Osteocyte (in vitro differentiated cells): ENCODE data around the gene SHROOM3. TPM values are rescaled to one million over a fixed set of nuclear protein-coding genes. Genes with fewer than 3 reads are reported as not detected.

ENCODE experiments used
- DNase-seq: peaks from one replicate; pipeline ENCODE4 v3.0.0; 2021; ENCODE audit warnings: mixed read lengths; ENCODE audit not compliant: unreplicated experiment; ENCODE audit errors: extremely low spot score
- H3K27ac Mint-ChIP-seq: one replicate; pipeline ENCODE4 v1.8.0; 2021; ENCODE audit warnings: mild to moderate bottlenecking, mixed read lengths; ENCODE audit not compliant: unreplicated experiment
- H3K27me3 Mint-ChIP-seq: one replicate; pipeline ENCODE4 v1.8.0; 2021; ENCODE audit warnings: mixed read lengths; ENCODE audit not compliant: unreplicated experiment
- H3K36me3 Mint-ChIP-seq: one replicate; pipeline ENCODE4 v1.8.0; 2021; ENCODE audit warnings: mixed read lengths; ENCODE audit not compliant: unreplicated experiment
- H3K4me1 Mint-ChIP-seq: one replicate; pipeline ENCODE4 v1.8.0; 2021; ENCODE audit warnings: mixed read lengths; ENCODE audit not compliant: unreplicated experiment
- H3K4me3 Mint-ChIP-seq: one replicate; pipeline ENCODE4 v1.8.0; 2021; ENCODE audit warnings: mild to moderate bottlenecking, moderate library complexity, mixed read lengths; ENCODE audit not compliant: unreplicated experiment
- H3K9me3 Mint-ChIP-seq: one replicate; pipeline ENCODE4 v1.8.0; 2021; ENCODE audit warnings: mixed read lengths; ENCODE audit not compliant: unreplicated experiment
- CTCF ChIP-seq: fragments of 200-600 bp; sonication (generic); IDR thresholded peaks from 2 replicates; pipeline ENCODE4 v1.5.0; 2021; ENCODE audit warnings: antibody characterized with exemption, mild to moderate bottlenecking, moderate library complexity
- total RNA-seq: library from RNA; stranded (reverse); gene quantifications from 2 replicates; pipeline ENCODE4 v1.2.1, GENCODE V29; 2021

SHROOM3 gene
- total RNA-seq, 1 donor from 2014 or later, result 4.8 TPM

DNA sequence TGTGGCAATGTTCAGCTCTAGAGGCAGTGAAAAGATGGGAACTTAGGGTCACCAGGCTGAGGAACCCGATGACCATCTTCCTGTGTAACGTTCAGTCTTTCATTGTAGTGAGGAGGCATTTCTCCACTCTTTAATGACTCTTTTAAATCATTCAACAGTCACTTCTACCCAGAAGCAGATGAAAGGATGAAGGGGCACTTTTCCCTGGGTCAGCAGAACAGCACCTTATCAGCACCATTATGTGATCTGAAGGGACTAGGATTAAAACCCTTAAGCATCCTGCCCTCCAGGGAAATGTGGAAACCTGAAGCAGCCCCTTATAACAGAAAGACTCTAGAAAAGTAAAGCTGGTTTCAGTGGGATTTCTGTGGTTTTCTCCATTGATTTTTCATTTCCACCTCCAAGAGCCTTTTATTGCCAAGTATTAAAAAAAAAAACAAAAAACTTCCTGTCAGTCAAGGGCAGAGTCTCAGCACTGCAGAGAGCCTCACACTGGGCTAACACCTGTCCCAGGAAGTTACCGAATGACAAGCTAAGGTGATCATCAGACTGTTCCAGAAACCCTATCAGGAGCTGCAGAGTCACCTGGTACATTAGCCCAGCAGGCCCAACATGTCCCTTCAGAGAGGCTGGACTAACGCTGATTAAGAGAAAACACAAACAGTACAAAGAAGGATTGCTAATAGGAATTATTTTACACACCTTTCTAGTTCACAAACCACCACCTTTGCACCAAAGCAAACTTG lies 185.9 kb downstream of the SHROOM3 start:
- no peak for DNase-seq
- no peak overlapping the region for H3K4me3 Mint-ChIP-seq
- H3K36me3 Mint-ChIP-seq, result no peaks in the 10 kb centered on the region
- H3K27ac Mint-ChIP-seq, result no peak overlapping the region
- H3K4me1 Mint-ChIP-seq, result peaks cover 43% of the 10 kb centered on the region
- no peaks in the 10 kb centered on the region for H3K27me3 Mint-ChIP-seq
- TF ChIP-seq CTCF, result no peak
- H3K9me3 Mint-ChIP-seq, result no peaks in the 10 kb centered on the region

DNA sequence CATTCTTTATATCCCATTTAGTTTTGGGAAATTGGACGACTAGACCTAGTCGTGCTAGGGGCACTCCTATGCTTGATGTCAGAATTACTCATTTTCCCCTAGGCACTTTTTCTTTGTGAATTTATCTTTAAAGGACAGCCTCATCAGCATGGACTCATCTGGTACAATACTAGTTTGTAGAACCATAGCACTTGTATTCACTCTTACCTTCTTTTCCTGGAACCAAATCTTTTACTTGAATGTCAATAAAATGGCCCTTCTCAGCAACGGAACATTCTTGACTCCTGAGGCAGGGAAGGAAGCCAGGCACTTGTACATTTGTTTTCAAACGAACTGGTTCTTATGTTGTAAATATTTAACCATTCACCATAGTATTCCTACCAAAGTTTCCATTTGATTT lies 187.1 kb downstream of the SHROOM3 start:
- no peak overlapping the region for H3K4me3 Mint-ChIP-seq
- no peaks in the 10 kb centered on the region for H3K9me3 Mint-ChIP-seq
- no peaks in the 10 kb centered on the region for H3K36me3 Mint-ChIP-seq
- H3K27ac Mint-ChIP-seq, result peak overlapping the region; percentile 6
- DNase-seq, result no peak
- no peaks in the 10 kb centered on the region for H3K27me3 Mint-ChIP-seq
- H3K4me1 Mint-ChIP-seq, result peaks cover 36% of the 10 kb centered on the region
- no peak for TF ChIP-seq CTCF

DNA sequence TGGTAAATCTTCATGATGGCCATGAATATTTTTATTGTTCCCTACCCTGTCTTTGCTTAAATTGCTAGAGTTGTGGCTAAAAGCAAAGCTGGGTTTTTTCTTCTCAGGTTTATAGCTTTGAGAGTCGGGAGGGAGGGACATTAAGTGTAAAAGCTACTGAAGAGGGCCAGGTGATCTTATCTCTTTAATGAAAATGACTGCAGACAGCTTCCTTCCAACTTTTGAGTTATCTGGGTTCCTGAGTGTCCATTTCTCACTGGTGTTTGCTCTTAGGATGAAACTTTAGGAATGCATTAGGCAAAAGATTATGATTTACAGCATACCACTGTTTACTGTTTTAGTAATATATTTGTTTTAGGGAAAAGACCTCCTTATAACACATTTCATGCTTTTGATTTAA lies 187.7 kb downstream of the SHROOM3 start:
- TF ChIP-seq CTCF, result no peak
- H3K36me3 Mint-ChIP-seq, result no peaks in the 10 kb centered on the region
- peaks cover 36% of the 10 kb centered on the region for H3K4me1 Mint-ChIP-seq
- H3K27ac Mint-ChIP-seq, result peak overlapping the region; percentile 94
- no peaks in the 10 kb centered on the region for H3K27me3 Mint-ChIP-seq
- no peak for DNase-seq
- no peaks in the 10 kb centered on the region for H3K9me3 Mint-ChIP-seq
- H3K4me3 Mint-ChIP-seq, result no peak overlapping the region

- no peak overlapping the region for H3K4me3 Mint-ChIP-seq
- H3K27ac Mint-ChIP-seq, result peak overlapping the region; percentile 94
- no peak for TF ChIP-seq CTCF
- no peaks in the 10 kb centered on the region for H3K9me3 Mint-ChIP-seq
- DNase-seq, result no peak
- no peaks in the 10 kb centered on the region for H3K27me3 Mint-ChIP-seq
- no peaks in the 10 kb centered on the region for H3K36me3 Mint-ChIP-seq
- peaks cover 36% of the 10 kb centered on the region for H3K4me1 Mint-ChIP-seq
Measured at GRCh38 chr4:76623217-76624045, 188.4 kb downstream of the SHROOM3 start.

GRCh38 chr4:76624241-76624681 lies 189.2 kb downstream of the SHROOM3 start:
- DNase-seq, result no peak
- no peaks in the 10 kb centered on the region for H3K27me3 Mint-ChIP-seq
- H3K9me3 Mint-ChIP-seq, result no peaks in the 10 kb centered on the region
- no peak overlapping the region for H3K4me3 Mint-ChIP-seq
- H3K27ac Mint-ChIP-seq, result peak overlapping the region; percentile 94
- peaks cover 36% of the 10 kb centered on the region for H3K4me1 Mint-ChIP-seq
- TF ChIP-seq CTCF, result no peak
- no peaks in the 10 kb centered on the region for H3K36me3 Mint-ChIP-seq
